ENCODE results near the gene PEA15. TPM values are rescaled to one million over a fixed set of nuclear protein-coding genes. Genes with fewer than 3 reads are reported as not detected.

PEA15 gene
- total and polyA plus RNA-seq, 2 donors (not counting 1 experiment from before 2014, with no cell fraction given): 108 to 871 TPM

DNA sequence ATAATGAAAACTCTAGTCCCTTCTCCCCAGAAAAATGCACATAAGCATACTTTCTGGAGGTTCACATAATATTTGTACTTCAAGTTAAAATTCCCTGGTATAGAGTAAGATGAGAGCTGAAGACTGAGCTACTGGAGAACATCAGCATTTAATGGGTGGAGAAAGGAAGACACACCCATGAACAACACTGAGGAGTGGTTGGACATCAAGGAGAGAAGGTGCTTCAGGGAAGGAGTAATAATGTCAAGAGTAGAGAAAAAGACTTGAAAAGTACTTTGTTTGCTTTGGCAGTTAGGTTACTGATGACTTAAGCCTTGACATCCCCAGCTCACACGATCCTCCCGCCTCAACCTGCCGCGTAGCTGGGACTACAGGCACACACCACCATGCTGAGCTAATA lies 21.9 kb downstream of the PEA15 start:
- H3K36me3 ChIP-seq (ENCODE audit: control insufficient read depth, insufficient read depth, low read length): peaks cover 18% of the 10 kb centered on the region

GRCh38 chr1:160227561-160227960 lies 22.4 kb downstream of the PEA15 start:
- Histone ChIP-seq H4K20me1 (ENCODE audit: control insufficient read depth, extremely low read depth, insufficient read depth, low read length) (no peaks in the 10 kb centered on the region), H3K36me3 (ENCODE audit: control insufficient read depth, insufficient read depth, low read length) (peaks cover 18% of the 10 kb centered on the region)

More for the DNA sequence above, 21.9 kb downstream of the PEA15 start:
- Histone ChIP-seq H3K4me3 (replicated peaks in 1 of 4; ENCODE audit: control extremely low read depth in 1 of 4, insufficient read depth in 1 of 4, low read depth in 3 of 4, low read length in 4 of 4) (no peak overlapping the region), H3K4me1 (ENCODE audit: control insufficient read depth, extremely low read depth, insufficient read depth, low read length) (no peaks in the 10 kb centered on the region), H3K79me2 (ENCODE audit: control insufficient read depth, insufficient read depth, low read length) (no peaks in the 10 kb centered on the region), H3K27me3 (ENCODE audit: control insufficient read depth, insufficient read depth, low read length) (no peaks in the 10 kb centered on the region), H3K4me2 (ENCODE audit: extremely low read depth, insufficient read depth, low read length) (no peak overlapping the region), H3K9me3 (ENCODE audit: control insufficient read depth, insufficient read depth, low read depth, low read length) (no peaks in the 10 kb centered on the region), H3K9ac (ENCODE audit: insufficient read depth, low read length) (no peak overlapping the region), H2AFZ (ENCODE audit: low read length) (no peak overlapping the region), H3K27ac (ENCODE audit: insufficient read depth, low read length) (no peak overlapping the region), H4K20me1 (ENCODE audit: control insufficient read depth, extremely low read depth, insufficient read depth, low read length) (no peaks in the 10 kb centered on the region)
- peak in 1 of 2 donors; percentile 6 for DNase-seq (ENCODE audit: low read depth in 2 of 2)
- TF ChIP-seq CTCF (conservative IDR thresholded peaks at IDR 0.05 in 1 of 2, IDR thresholded peaks at IDR 0.05 in 1 of 2; ENCODE audit: low read depth in 1 of 2, low read length in 2 of 2) (no peak), EZH2 (IDR thresholded peaks at IDR 0.05; ENCODE audit: low read length, missing control alignments) (no peak)

DNA sequence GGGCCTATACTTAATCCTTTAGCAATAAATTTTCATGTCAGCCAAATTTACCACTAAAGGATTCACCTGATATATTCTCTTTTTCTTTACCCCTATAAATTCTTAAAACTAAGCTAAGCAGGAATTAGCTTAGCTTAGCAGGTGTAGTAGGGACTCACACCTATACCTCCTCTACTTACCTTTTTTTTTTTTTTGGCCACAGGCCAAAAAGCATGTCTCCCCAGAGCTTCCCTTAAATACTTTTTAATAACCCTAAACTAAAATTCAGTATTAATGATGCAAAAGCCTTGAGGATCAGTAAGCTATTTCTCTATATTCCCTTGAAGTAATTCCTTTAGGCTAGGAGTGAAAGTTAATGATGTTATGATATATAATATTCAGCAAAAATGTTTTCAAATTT lies 23.2 kb downstream of the PEA15 start:
- no peaks in the 10 kb centered on the region for H3K9me3 ChIP-seq (ENCODE audit: control insufficient read depth, insufficient read depth, low read depth, low read length)
- H4K20me1 ChIP-seq (ENCODE audit: control insufficient read depth, extremely low read depth, insufficient read depth, low read length): no peaks in the 10 kb centered on the region
- no peaks in the 10 kb centered on the region for H3K79me2 ChIP-seq (ENCODE audit: control insufficient read depth, insufficient read depth, low read length)
- H3K4me3 ChIP-seq (replicated peaks in 1 of 4; ENCODE audit: control extremely low read depth in 1 of 4, insufficient read depth in 1 of 4, low read depth in 3 of 4, low read length in 4 of 4): no peak overlapping the region
- no peak overlapping the region for H3K9ac ChIP-seq (ENCODE audit: insufficient read depth, low read length)
- no peak overlapping the region for H3K4me2 ChIP-seq (ENCODE audit: extremely low read depth, insufficient read depth, low read length)
- peaks cover 18% of the 10 kb centered on the region for H3K36me3 ChIP-seq (ENCODE audit: control insufficient read depth, insufficient read depth, low read length)
- no peak overlapping the region for H3K27ac ChIP-seq (ENCODE audit: insufficient read depth, low read length)
- no peak overlapping the region for H2AFZ ChIP-seq (ENCODE audit: low read length)
- no peak for DNase-seq (ENCODE audit: low read depth in 2 of 2)
- TF ChIP-seq CTCF (conservative IDR thresholded peaks at IDR 0.05 in 1 of 2, IDR thresholded peaks at IDR 0.05 in 1 of 2; ENCODE audit: low read depth in 1 of 2, low read length in 2 of 2): no peak
- no peaks in the 10 kb centered on the region for H3K4me1 ChIP-seq (ENCODE audit: control insufficient read depth, extremely low read depth, insufficient read depth, low read length)
- no peaks in the 10 kb centered on the region for H3K27me3 ChIP-seq (ENCODE audit: control insufficient read depth, insufficient read depth, low read length)

More at GRCh38 chr1:160227561-160227960, 22.4 kb downstream of the PEA15 start:
- no peaks in the 10 kb centered on the region for H3K4me1 ChIP-seq (ENCODE audit: control insufficient read depth, extremely low read depth, insufficient read depth, low read length)
- no peak overlapping the region for H3K4me3 ChIP-seq (replicated peaks in 1 of 4; ENCODE audit: control extremely low read depth in 1 of 4, insufficient read depth in 1 of 4, low read depth in 3 of 4, low read length in 4 of 4)
- H3K9me3 ChIP-seq (ENCODE audit: control insufficient read depth, insufficient read depth, low read depth, low read length): no peaks in the 10 kb centered on the region
- H3K27ac ChIP-seq (ENCODE audit: insufficient read depth, low read length): no peak overlapping the region
- no peak overlapping the region for H3K9ac ChIP-seq (ENCODE audit: insufficient read depth, low read length)
- TF ChIP-seq CTCF (conservative IDR thresholded peaks at IDR 0.05 in 1 of 2, IDR thresholded peaks at IDR 0.05 in 1 of 2; ENCODE audit: low read depth in 1 of 2, low read length in 2 of 2): no peak
- TF ChIP-seq EZH2 (IDR thresholded peaks at IDR 0.05; ENCODE audit: low read length, missing control alignments): no peak
- H3K4me2 ChIP-seq (ENCODE audit: extremely low read depth, insufficient read depth, low read length): no peak overlapping the region
- H3K79me2 ChIP-seq (ENCODE audit: control insufficient read depth, insufficient read depth, low read length): no peaks in the 10 kb centered on the region
- no peak for DNase-seq (ENCODE audit: low read depth in 2 of 2)
- H3K27me3 ChIP-seq (ENCODE audit: control insufficient read depth, insufficient read depth, low read length): no peaks in the 10 kb centered on the region
- H2AFZ ChIP-seq (ENCODE audit: low read length): no peak overlapping the region
